Astrocyte (in vitro differentiated cells and primary cell): Measurements from ENCODE around the gene MADCAM1.

Experiments
- EZH2 ChIP-seq: IDR thresholded peaks from 2 replicates; pipeline ENCODE4 v1.6.1; 2012; ENCODE audit warnings: mild to moderate bottlenecking, low read length, inconsistent platforms; ENCODE audit not compliant: insufficient read depth
- TF ChIP-seq, protein P1 (sequence below): IDR thresholded peaks from 2 replicates; pipeline ENCODE4 v1.5.1; 2011; ENCODE audit warnings: low read depth, mild to moderate bottlenecking, inconsistent platforms, low read length, moderate library complexity; ENCODE audit not compliant: insufficient read depth

GRCh38 chr19:496112-496665, at the start of gene MADCAM1:
- TF ChIP-seq, protein P1, sequence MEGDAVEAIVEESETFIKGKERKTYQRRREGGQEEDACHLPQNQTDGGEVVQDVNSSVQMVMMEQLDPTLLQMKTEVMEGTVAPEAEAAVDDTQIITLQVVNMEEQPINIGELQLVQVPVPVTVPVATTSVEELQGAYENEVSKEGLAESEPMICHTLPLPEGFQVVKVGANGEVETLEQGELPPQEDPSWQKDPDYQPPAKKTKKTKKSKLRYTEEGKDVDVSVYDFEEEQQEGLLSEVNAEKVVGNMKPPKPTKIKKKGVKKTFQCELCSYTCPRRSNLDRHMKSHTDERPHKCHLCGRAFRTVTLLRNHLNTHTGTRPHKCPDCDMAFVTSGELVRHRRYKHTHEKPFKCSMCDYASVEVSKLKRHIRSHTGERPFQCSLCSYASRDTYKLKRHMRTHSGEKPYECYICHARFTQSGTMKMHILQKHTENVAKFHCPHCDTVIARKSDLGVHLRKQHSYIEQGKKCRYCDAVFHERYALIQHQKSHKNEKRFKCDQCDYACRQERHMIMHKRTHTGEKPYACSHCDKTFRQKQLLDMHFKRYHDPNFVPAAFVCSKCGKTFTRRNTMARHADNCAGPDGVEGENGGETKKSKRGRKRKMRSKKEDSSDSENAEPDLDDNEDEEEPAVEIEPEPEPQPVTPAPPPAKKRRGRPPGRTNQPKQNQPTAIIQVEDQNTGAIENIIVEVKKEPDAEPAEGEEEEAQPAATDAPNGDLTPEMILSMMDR, result no peak
- TF ChIP-seq EZH2, result peak; percentile 48
